Prostate gland (tissue), 2 donors: ENCODE results near the gene RPS24. TPM values are rescaled to one million over a fixed set of nuclear protein-coding genes. Genes with fewer than 3 reads are reported as not detected.
A peak's percentile ranks its signal among the peaks of the same experiment; 100 is the strongest.

Experiments
- DNase-seq: peaks from one replicate; pipeline ENCODE4 v3.0.0-alpha.2; 2019; ENCODE audit warnings: low spot score
- H3K27ac ChIP-seq, 2 donors: fragments of 200-600 bp; sonication (generic); 2 replicates each; pipeline ENCODE4 v1.5.1; 2017 to 2019
- H3K27me3 ChIP-seq: fragments of 200-600 bp; sonication (generic); replicated peaks from 2 replicates; pipeline ENCODE4 v1.5.1; 2019; ENCODE audit not compliant: insufficient read depth
- H3K36me3 ChIP-seq, 2 donors: fragments of 200-600 bp; sonication (generic); 1 replicate in 1 of 2; 2 replicates in 1 of 2; pipeline versions ENCODE4 v1.5.1 to v1.8.1; 2017 to 2019
- H3K4me1 ChIP-seq: fragments of 200-600 bp; sonication (generic); replicated peaks from 2 replicates; pipeline ENCODE4 v1.5.1; 2019
- H3K4me3 ChIP-seq, 2 donors: fragments of 200-600 bp; sonication (generic); 2 replicates each; pipeline ENCODE4 v1.5.1; 2017 to 2019
- H3K9me3 ChIP-seq: fragments of 200-600 bp; sonication (generic); 2 replicates; pipeline ENCODE4 v1.5.1; 2017
- CTCF ChIP-seq, 4 experiments: fragments of 200-600 bp in 2 of 4; fragments of 450-650 bp in 2 of 4; sonication (generic) in 2 of 4; IDR thresholded peaks; 1 replicate in 3 of 4; 2 replicates in 1 of 4; pipeline ENCODE4 v1.5.1; 2016 to 2019; ENCODE audit warnings: antibody characterized with exemption in 4 of 4, mild to moderate bottlenecking in 2 of 4, moderate library complexity in 2 of 4
- POLR2A ChIP-seq: fragments of 450-650 bp; IDR thresholded peaks from one replicate; pipeline ENCODE4 v1.6.1; 2016; ENCODE audit warnings: antibody characterized with exemption, mild to moderate bottlenecking
- POLR2AphosphoS5 ChIP-seq: sonication (generic); formaldehyde crosslinking; IDR thresholded peaks from one replicate; pipeline ENCODE4 v1.6.1; 2017; ENCODE audit warnings: antibody characterized with exemption
- WGBS: methylation state at CpG from one replicate; pipeline ENCODE4 v1.1.5; 2018; 5-methylcytosine and 5-hydroxymethylcytosine counted together
- intact Hi-C: fragments of 100-400 bp; cut with DNase I; formaldehyde crosslinking; loops from one replicate; pipeline ENCODE4 v1.14.2; 2022
- total RNA-seq, 2 donors: library from RNA; depleted of rRNA; stranded (reverse); fragments of >200 nt; gene quantifications; one replicate each; pipeline ENCODE4 v1.1.0, GENCODE V29; 2016

RPS24 gene
- total RNA-seq, 2 donors from 2014 or later: 1,826 to 2,580 TPM

GRCh38 chr10:78021201-78021600 lies 12.5 kb upstream of the RPS24 start:
- intact Hi-C loops: no loop called here
- Histone ChIP-seq H3K36me3 (peaks cover 12 to 15% of the 10 kb centered on the region in 2 donors), H3K27ac (no peak overlapping the region), H3K9me3 (no peaks in the 10 kb centered on the region), H3K27me3 (no peaks in the 10 kb centered on the region), H3K4me1 (no peaks in the 10 kb centered on the region), H3K4me3 (no peak overlapping the region)
- DNase-seq: no peak
- 89% methylated on average over 2 of the region's 2 CpGs for WGBS
- TF ChIP-seq POLR2AphosphoS5 (no peak), CTCF (IDR thresholded peaks at IDR 0.05) (no peak), POLR2A (no peak)

GRCh38 chr10:78023741-78024140 lies 9.9 kb upstream of the RPS24 start:
- intact Hi-C loops: no loop called here
- no peak for DNase-seq
- TF ChIP-seq CTCF (IDR thresholded peaks at IDR 0.05): no peak
- no peak for TF ChIP-seq POLR2A
- no peak for TF ChIP-seq POLR2AphosphoS5
- peaks cover 8 to 12% of the 10 kb centered on the region in 2 donors for H3K36me3 ChIP-seq
- H3K9me3 ChIP-seq: no peaks in the 10 kb centered on the region
- no peaks in the 10 kb centered on the region for H3K27me3 ChIP-seq
- 89% methylated on average over 3 of the region's 3 CpGs for WGBS
- H3K4me3 ChIP-seq: no peak overlapping the region
- H3K27ac ChIP-seq: no peak overlapping the region
- peaks cover 5% of the 10 kb centered on the region for H3K4me1 ChIP-seq

GRCh38 chr10:78025685-78026364 lies 7.8 kb upstream of the RPS24 start:
- no peak overlapping the region for H3K4me3 ChIP-seq
- no peak for DNase-seq
- WGBS: 93% methylated on average over 8 of the region's 8 CpGs
- no peak overlapping the region for H3K27ac ChIP-seq
- peaks cover 0 to 8% of the 10 kb centered on the region in 2 donors for H3K36me3 ChIP-seq
- intact Hi-C loops: no loop called here
- TF ChIP-seq POLR2AphosphoS5 (no peak), POLR2A (no peak), CTCF (IDR thresholded peaks at IDR 0.05) (no peak)
- no peaks in the 10 kb centered on the region for H3K27me3 ChIP-seq
- no peaks in the 10 kb centered on the region for H3K9me3 ChIP-seq
- H3K4me1 ChIP-seq: peaks cover 5% of the 10 kb centered on the region

GRCh38 chr10:78028438-78029268 lies 5.0 kb upstream of the RPS24 start:
- H3K36me3 ChIP-seq: no peaks in the 10 kb centered on the region
- no peaks in the 10 kb centered on the region for H3K9me3 ChIP-seq
- H3K4me3 ChIP-seq: peak overlapping the region; percentile 97
- no peak for DNase-seq
- intact Hi-C loops: loop anchor here (1.0 kb wide), 1 partner anchor 182 kb away; no protein-coding TSS in a partner anchor
- WGBS: 33% methylated on average over 36 of the region's 36 CpGs
- H3K27me3 ChIP-seq: no peaks in the 10 kb centered on the region
- peaks cover 5% of the 10 kb centered on the region for H3K4me1 ChIP-seq
- TF ChIP-seq POLR2A (no peak), CTCF (IDR thresholded peaks at IDR 0.05) (no peak), POLR2AphosphoS5 (no peak)
- H3K27ac ChIP-seq: peak overlapping the region; percentile 46 to 82
